GM12864 (cell line): ENCODE results near the gene GULP1.
"Not testable (repeated sequence)": the region's sequence is repeated elsewhere in the genome, so short reads cannot be mapped to it uniquely, and the experiment has no call there.

Experiments used
- DNase-seq: peaks from one replicate; pipeline ENCODE4 v3.0.0-alpha.2; 2011; ENCODE audit warnings: low read depth
- H3K4me3 ChIP-seq: 2 replicates; pipeline ENCODE4 v1.5.1; 2011; ENCODE audit warnings: mild to moderate bottlenecking, low read depth, low read length, control low read depth
- TF ChIP-seq, protein P1 (sequence below): IDR thresholded peaks from 2 replicates; pipeline ENCODE4 v1.5.1; 2011; ENCODE audit warnings: low read depth, mild to moderate bottlenecking, moderate library complexity, low read length, control low read depth, inconsistent platforms; ENCODE audit errors: missing control alignments

Gene GULP1

DNA sequence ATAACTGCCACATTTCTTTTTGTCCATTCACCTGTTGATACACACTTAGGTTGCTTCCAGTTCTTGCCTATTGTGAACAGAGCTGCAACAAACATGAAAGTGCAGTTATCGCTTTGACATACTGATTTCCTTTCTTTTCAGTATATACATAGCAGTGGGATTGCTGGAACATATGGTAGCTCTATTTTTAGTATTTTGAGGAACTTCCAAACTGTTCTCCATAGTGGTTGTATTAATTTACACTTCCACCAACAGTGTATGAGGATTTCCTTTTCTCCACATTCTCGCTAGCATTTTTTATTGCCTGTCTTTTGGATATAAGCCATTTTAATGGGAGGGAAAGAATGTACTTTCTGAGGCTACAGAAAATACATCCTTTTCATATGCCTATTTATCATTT is 167.4 kb downstream of the GULP1 start:
- DNase-seq: no peak
- TF ChIP-seq, protein P1, sequence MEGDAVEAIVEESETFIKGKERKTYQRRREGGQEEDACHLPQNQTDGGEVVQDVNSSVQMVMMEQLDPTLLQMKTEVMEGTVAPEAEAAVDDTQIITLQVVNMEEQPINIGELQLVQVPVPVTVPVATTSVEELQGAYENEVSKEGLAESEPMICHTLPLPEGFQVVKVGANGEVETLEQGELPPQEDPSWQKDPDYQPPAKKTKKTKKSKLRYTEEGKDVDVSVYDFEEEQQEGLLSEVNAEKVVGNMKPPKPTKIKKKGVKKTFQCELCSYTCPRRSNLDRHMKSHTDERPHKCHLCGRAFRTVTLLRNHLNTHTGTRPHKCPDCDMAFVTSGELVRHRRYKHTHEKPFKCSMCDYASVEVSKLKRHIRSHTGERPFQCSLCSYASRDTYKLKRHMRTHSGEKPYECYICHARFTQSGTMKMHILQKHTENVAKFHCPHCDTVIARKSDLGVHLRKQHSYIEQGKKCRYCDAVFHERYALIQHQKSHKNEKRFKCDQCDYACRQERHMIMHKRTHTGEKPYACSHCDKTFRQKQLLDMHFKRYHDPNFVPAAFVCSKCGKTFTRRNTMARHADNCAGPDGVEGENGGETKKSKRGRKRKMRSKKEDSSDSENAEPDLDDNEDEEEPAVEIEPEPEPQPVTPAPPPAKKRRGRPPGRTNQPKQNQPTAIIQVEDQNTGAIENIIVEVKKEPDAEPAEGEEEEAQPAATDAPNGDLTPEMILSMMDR: no peak

DNA sequence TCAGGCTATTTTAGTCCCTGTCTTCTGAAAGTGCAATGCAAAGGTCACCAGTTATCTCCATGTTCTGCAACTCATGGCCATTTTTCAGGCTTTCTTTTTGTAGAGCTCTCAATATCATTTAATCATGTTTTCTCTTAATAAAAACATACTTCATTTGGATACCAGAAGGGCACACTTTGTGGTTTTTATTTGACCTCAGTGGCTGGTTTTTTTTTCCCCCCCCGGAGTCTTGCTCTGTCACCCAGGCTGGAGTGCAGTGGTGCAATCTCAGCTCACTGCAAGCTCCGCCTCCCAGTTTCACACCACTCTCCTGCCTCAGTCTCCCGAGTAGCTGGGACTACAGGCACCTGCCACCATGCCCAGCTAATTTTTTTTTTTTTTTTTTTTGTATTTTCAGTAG is 174.4 kb downstream of the GULP1 start:
- H3K4me3 ChIP-seq, DNase-seq: not testable (repeated sequence)

More for the DNA sequence above, 167.4 kb downstream of the GULP1 start:
- no peak overlapping the region for H3K4me3 ChIP-seq

DNA sequence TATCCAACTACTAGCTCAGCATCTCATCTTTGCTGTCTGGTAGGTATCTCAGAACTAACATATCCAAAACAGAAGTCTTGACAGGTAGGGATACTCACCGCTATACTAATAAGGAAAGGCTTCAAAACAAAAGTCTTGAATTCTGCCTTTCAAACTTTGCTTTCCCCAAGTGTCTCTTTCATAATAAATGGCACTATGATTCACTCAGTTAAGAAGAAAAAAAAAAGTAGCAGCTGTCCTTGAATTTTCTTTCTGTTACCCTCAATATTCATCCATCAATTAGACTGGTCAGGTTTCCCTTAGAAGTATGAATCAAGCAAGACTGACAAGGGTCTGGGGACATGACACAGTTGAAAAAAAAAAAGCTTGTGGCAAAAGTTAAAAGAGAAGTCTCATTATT is 175.1 kb downstream of the GULP1 start:
- no peak overlapping the region for H3K4me3 ChIP-seq
- TF ChIP-seq, protein P1: no peak
- no peak for DNase-seq

DNA sequence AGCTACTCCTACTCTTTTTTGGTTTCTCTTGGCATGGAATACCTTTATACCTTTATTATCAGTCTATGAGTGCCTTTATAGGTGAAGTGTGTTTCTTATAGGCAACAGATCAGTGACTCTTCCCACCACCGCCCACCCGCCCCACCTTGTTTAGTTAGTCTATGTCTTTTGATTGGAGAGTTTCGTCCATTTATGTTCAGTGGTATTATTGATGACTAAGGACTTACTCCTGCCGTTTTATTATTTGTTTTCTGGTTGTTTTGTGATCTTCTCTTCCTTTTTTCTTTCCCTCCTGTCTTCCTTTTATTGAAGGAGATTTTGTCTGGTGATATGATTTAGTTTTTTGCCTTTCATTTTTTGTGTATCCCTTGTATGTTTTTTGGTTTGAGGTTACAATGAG is 179.5 kb downstream of the GULP1 start:
- no peak for DNase-seq
- H3K4me3 ChIP-seq: no peak overlapping the region
- TF ChIP-seq, protein P1: no peak

DNA sequence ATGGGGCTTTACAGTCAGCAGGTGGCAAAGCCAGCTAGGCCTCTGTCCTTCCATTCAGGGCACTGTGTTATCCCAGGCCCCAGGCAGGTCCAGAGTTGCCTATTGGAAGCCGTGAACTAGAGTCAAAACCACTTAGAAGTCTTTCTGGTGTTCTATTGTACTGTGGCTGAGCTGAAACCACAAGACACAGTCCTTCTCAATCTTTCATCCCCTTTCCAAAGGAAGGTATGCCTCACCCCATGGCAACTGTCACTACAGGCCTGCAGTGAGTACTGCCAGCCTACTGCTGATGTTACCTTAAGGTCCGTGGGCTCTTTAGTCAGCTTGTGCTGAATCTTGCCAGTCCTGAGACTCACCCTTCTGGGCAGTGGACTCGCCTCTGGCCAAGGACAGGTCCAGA is 181.6 kb downstream of the GULP1 start:
- no peak overlapping the region for H3K4me3 ChIP-seq
- DNase-seq: no peak
- TF ChIP-seq, protein P1: no peak

DNA sequence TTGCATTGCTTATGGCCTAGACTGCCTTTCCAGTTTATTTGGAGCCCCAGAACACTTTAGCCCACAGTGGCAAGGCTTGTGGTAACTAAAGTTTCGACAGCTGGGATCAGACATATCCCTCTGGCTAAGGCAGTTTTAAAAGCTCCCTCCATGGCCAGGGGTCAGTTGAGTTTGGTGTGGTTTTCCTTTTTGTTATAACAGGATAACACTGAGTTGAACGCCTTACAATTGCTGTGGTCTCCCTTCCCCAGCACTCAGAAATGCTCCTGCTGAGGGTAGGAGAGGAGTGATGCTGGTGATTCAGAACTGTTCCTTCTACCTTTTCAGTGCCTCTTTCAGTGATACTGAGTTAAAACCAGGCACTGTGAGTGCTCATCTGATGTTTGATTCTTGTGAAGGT is 182.6 kb downstream of the GULP1 start:
- DNase-seq: no peak
- no peak overlapping the region for H3K4me3 ChIP-seq
- TF ChIP-seq, protein P1: no peak

DNA sequence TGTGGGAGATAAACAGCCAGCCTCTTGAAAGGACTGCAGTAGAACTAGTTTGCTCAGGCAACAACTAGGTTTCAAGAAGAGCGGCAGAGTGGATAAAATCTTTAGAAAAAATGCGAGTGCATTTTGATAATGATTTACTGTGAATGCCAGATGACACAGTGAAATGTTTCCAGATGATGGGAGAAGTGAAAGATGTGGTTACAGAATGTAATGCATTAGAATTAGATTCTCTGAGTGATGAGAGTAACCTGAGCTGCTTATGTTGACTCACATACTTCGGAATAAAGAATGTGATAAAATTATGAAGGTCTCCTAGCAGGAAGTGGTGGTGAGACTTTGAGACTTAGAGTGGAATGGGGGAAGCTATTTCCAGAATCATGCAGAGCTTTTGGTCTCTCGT is 184.3 kb downstream of the GULP1 start:
- DNase-seq: no peak
- H3K4me3 ChIP-seq: no peak overlapping the region
- TF ChIP-seq, protein P1: no peak

DNA sequence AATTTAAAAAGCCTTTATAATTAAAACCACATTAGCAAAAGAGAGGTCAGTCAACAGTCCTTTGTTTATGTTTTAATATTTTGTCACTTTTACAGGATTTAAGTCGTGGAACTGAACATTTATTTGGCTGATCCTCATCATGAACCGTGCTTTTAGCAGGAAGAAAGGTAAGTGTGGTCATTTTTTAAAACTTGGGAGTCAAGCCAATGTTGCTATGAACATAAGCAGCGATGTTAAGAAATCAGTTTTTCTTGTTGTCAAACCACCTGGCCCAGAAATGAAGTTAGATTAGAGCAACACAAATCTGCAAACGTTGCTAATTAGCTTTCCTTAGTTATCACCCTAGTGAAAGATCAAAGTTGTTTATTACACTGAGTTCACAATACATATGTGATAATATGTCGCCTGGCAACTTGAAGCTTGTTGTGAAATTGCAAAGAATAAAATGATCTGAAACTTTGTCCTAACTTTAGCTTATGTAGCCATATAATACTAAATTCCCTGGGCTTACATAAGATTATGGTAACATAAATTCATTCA is 186.0 kb downstream of the GULP1 start:
- H3K4me3 ChIP-seq: no peak overlapping the region
- DNase-seq: no peak
- TF ChIP-seq, protein P1: no peak
